IPS DF 4.7 (cell line): ENCODE data around the gene KCND2.
"Not testable (repeated sequence)": the region's sequence is repeated elsewhere in the genome, so short reads cannot be mapped to it uniquely, and the experiment has no call there.

Experiments
- DNase-seq: peaks from one replicate; pipeline ENCODE4 v3.0.0-alpha.2; 2013; ENCODE audit warnings: low spot score; ENCODE audit errors: extremely low read depth

Gene KCND2

GRCh38 chr7:120272701-120273475 is at the start of gene KCND2:
Gene KCND2 (plus strand): TSS chr7:120273175.
- no peak for DNase-seq

- no peak for DNase-seq
Measured at GRCh38 chr7:120226188-120226587, 46.8 kb upstream of the KCND2 start.

- DNase-seq = no peak
Measured at GRCh38 chr7:120227255-120227654, 45.7 kb upstream of the KCND2 start.

- no peak for DNase-seq
Measured at GRCh38 chr7:120229084-120229483, 43.9 kb upstream of the KCND2 start.

- DNase-seq = no peak
Measured at GRCh38 chr7:120233338-120233737, 39.6 kb upstream of the KCND2 start.

- DNase-seq = not testable (repeated sequence)
Measured at GRCh38 chr7:120240350-120240749, 32.6 kb upstream of the KCND2 start.

- DNase-seq = no peak
Measured at GRCh38 chr7:120241973-120242372, 31.0 kb upstream of the KCND2 start.

GRCh38 chr7:120254845-120255244 is 18.1 kb upstream of the KCND2 start:
- DNase-seq = no peak

- no peak for DNase-seq
Measured at GRCh38 chr7:120256344-120257070, 16.5 kb upstream of the KCND2 start.

- DNase-seq = no peak
Measured at GRCh38 chr7:120259386-120259785, 13.6 kb upstream of the KCND2 start.

- no peak for DNase-seq
Measured at GRCh38 chr7:120260111-120260510, 12.9 kb upstream of the KCND2 start.

- DNase-seq = no peak
Measured at GRCh38 chr7:120272261-120272660, 714 bp upstream of the KCND2 start.

- no peak for DNase-seq
Measured at GRCh38 chr7:120273476-120273975, 551 bp downstream of the KCND2 start.

GRCh38 chr7:120274482-120274881 is 1.5 kb downstream of the KCND2 start:
- no peak for DNase-seq

- no peak for DNase-seq
Measured at GRCh38 chr7:120274899-120275298, 1.9 kb downstream of the KCND2 start.

GRCh38 chr7:120276720-120277119 is 3.7 kb downstream of the KCND2 start:
- DNase-seq = no peak

GRCh38 chr7:120278773-120279172 is 5.8 kb downstream of the KCND2 start:
- no peak for DNase-seq

GRCh38 chr7:120280743-120281142 is 7.8 kb downstream of the KCND2 start:
- DNase-seq = no peak

- DNase-seq = no peak
Measured at GRCh38 chr7:120293027-120293426, 20.1 kb downstream of the KCND2 start.

GRCh38 chr7:120302190-120302589 is 29.2 kb downstream of the KCND2 start:
- DNase-seq = no peak

GRCh38 chr7:120303105-120303504 is 30.1 kb downstream of the KCND2 start:
- DNase-seq = no peak

- DNase-seq = no peak
Measured at GRCh38 chr7:120304674-120305073, 31.7 kb downstream of the KCND2 start.
